Thyroid gland (tissue), 4 donors: ENCODE results near the gene UBE4A.

Experiments used
- CTCF ChIP-seq, 6 experiments: fragments of 200-600 bp in 3 of 6; fragments of 450-650 bp in 3 of 6; sonication (generic) in 3 of 6; IDR thresholded peaks; one replicate each; pipeline ENCODE4 v1.5.1; 2016 to 2019; ENCODE audit warnings: antibody characterized with exemption in 6 of 6, mild to moderate bottlenecking in 2 of 6, inconsistent platforms in 1 of 6, moderate library complexity in 1 of 6
- POLR2A ChIP-seq, 2 donors: fragments of 450-650 bp; IDR thresholded peaks; one replicate each; pipeline ENCODE4 v1.6.1; 2017; ENCODE audit warnings: antibody characterized with exemption in 2 of 2, mild to moderate bottlenecking in 2 of 2, moderate library complexity in 1 of 2

DNA sequence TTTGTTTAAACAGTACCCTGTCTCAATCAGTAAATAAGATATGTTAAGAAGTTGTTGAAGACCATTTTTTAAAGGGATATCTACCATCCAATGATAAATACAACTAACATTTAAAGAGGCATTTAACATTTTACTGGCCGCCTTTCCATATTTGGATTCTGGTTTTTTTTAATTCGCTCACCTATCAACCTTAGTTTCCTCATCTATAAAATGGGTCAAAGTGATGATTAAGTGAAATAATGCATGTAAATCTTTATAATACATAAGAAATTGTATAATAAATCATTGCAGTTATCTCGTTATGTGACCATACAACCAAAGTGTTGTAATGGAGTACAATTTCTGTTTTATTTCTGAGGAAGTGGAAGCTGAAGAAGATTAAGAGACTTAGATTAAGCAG, 24.3 kb downstream of the UBE4A start:
- TF ChIP-seq POLR2A (IDR thresholded peaks at IDR 0.05) (no peak), CTCF (IDR thresholded peaks at IDR 0.05) (no peak)
